ENCODE measurements around the gene IRGQ. TPM values are rescaled to one million over a fixed set of nuclear protein-coding genes. Genes with fewer than 3 reads are reported as not detected.

IRGQ gene
- total and polyA plus RNA-seq, 2 donors, result 5.9 to 26.2 TPM

GRCh38 chr19:43546581-43546980, 49.4 kb downstream of the IRGQ start:
- Histone ChIP-seq H3K4me3 (ENCODE audit: low read depth, low read length) (no peak overlapping the region), H3K36me3 (ENCODE audit: insufficient read depth) (peaks cover 11% of the 10 kb centered on the region), H3K4me1 (ENCODE audit: insufficient read depth) (no peaks in the 10 kb centered on the region), H3K27ac (ENCODE audit: low read depth) (no peak overlapping the region)
- no peak for DNase-seq (ENCODE audit: extremely low spot score)
- 98% methylated on average over 3 of the region's 3 CpGs for WGBS

DNA sequence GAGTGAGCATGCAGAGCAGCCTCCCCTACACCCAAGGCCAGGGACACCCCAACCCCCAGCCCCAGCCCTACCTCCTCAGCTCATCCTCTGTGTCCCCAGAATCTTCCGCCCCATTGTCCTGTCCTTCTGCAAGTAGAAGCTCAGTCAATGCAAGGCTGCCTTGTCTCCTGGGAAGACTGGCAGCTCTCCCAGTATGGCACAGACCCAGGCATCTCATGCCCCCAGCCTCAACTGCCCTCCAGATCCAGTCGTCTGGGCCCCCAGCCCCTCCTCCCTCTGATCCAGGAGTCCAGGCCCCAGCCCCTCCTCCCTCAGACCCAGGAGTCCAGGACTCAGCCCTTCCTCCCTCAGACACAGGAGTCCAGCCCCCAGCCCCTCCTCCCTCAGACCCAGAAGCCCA, 50.0 kb downstream of the IRGQ start:
- DNase-seq (ENCODE audit: extremely low spot score), result no peak
- H3K4me3 ChIP-seq (ENCODE audit: low read depth, low read length), result no peak overlapping the region
- peaks cover 11% of the 10 kb centered on the region for H3K36me3 ChIP-seq (ENCODE audit: insufficient read depth)
- no peak overlapping the region for H3K27ac ChIP-seq (ENCODE audit: low read depth)
- H3K4me1 ChIP-seq (ENCODE audit: insufficient read depth), result no peaks in the 10 kb centered on the region
- 69% methylated on average over 2 of the region's 2 CpGs for WGBS

GRCh38 chr19:43545276-43545675, 50.7 kb downstream of the IRGQ start:
- DNase-seq (ENCODE audit: extremely low spot score), result no peak
- Histone ChIP-seq H3K36me3 (ENCODE audit: insufficient read depth) (peaks cover 6% of the 10 kb centered on the region), H3K4me1 (ENCODE audit: insufficient read depth) (no peaks in the 10 kb centered on the region), H3K27ac (ENCODE audit: low read depth) (no peak overlapping the region), H3K4me3 (ENCODE audit: low read depth, low read length) (no peak overlapping the region)
- WGBS, result 93% methylated on average over 5 of the region's 5 CpGs

GRCh38 chr19:43544077-43544476, 51.9 kb downstream of the IRGQ start:
- H3K27ac ChIP-seq (ENCODE audit: low read depth), result no peak overlapping the region
- 96% methylated on average over 9 of the region's 9 CpGs for WGBS
- no peak overlapping the region for H3K4me3 ChIP-seq (ENCODE audit: low read depth, low read length)
- no peak for DNase-seq (ENCODE audit: extremely low spot score)
- H3K4me1 ChIP-seq (ENCODE audit: insufficient read depth), result no peaks in the 10 kb centered on the region
- H3K36me3 ChIP-seq (ENCODE audit: insufficient read depth), result peaks cover 6% of the 10 kb centered on the region

DNA sequence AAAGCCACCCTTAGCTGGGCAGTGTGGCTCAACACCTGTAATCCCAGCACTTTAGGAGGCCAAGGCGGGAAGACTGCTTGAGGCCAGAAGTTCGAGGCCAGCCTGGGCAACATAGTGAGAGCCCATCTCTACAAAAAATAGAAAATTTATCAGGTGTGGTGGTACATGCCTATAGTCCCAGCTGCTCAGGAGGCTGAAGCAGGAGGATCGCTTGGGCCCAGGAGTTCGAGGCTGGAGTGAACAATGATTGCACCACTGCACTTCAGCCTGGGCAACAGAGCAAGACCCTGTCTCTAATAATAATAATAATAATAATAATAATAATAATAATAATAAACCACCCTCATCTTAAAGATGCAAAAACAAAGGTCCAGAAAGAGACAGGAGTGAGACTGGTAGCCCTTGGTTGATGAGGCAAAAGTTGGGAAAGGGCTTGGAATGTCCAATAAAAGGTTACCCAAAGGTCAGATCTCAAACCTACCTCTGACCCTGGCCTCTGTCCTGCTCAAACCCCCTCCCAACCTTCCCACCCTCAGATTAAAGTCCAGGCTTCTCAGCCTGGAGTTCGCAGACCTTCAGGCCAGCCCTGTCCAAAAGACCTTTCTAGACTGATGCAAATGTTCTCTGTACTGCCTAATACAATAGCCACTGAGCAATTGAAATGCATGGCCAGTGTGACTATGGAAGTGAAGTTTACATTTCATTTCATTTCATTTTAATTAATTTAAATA, 53.8 kb downstream of the IRGQ start:
- Histone ChIP-seq H3K27ac (ENCODE audit: low read depth) (no peak overlapping the region), H3K4me1 (ENCODE audit: insufficient read depth) (no peaks in the 10 kb centered on the region), H3K4me3 (ENCODE audit: low read depth, low read length) (no peak overlapping the region), H3K36me3 (ENCODE audit: insufficient read depth) (peaks cover 6% of the 10 kb centered on the region)
- DNase-seq (ENCODE audit: extremely low spot score), result no peak
- 96% methylated on average over 5 of the region's 5 CpGs for WGBS

DNA sequence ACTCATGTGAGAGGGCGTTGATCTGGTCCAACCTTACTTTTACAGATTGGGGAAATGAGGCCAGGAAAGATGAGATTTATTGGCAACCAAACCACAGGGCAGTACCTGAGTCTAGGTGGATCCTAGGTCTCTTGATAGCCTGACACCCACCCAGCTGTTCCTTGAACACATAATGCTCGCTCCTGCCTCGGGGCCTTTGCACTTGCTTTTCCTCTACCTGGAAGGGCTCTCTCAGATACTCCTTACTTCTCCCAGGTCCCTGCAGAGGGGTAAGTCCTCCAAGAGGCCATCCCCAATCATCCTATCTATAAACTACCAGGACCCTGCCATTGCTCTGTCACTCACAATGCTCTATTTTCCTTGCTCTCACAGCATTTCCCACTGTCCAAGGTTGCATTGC, 55.6 kb downstream of the IRGQ start:
- H3K4me3 ChIP-seq (ENCODE audit: low read depth, low read length), result no peak overlapping the region
- H3K27ac ChIP-seq (ENCODE audit: low read depth), result no peak overlapping the region
- H3K4me1 ChIP-seq (ENCODE audit: insufficient read depth), result no peaks in the 10 kb centered on the region
- peaks cover 5% of the 10 kb centered on the region for H3K36me3 ChIP-seq (ENCODE audit: insufficient read depth)
- no peak for DNase-seq (ENCODE audit: extremely low spot score)
- WGBS, result 93% methylated on average over 3 of the region's 3 CpGs

DNA sequence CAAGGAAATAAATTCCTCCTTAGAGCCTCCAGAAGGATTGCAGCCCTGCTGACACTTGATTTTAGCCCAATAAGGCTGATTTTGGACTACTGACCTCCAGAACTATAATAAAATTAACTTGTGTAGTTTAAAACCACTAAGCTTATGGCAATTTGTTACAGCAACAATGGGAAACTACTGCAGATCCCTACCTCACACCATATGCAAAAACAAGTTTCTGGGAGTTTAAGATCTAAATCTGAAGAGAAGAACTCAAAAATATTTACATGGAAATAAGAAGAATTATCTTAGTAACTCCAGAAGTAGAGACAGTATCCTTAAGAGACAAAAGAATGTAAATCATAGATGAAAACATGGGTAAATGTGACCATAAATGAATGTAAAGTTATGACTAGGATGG, 57.0 kb downstream of the IRGQ start:
- DNase-seq (ENCODE audit: extremely low spot score), result no peak
- Histone ChIP-seq H3K27ac (ENCODE audit: low read depth) (no peak overlapping the region), H3K4me3 (ENCODE audit: low read depth, low read length) (no peak overlapping the region), H3K4me1 (ENCODE audit: insufficient read depth) (no peaks in the 10 kb centered on the region), H3K36me3 (ENCODE audit: insufficient read depth) (peaks cover 3% of the 10 kb centered on the region)

- DNase-seq (ENCODE audit: extremely low spot score), result no peak
- no peaks in the 10 kb centered on the region for H3K36me3 ChIP-seq (ENCODE audit: insufficient read depth)
- WGBS, result 45% methylated on average over 62 of the region's 62 CpGs
- H3K4me1 ChIP-seq (ENCODE audit: insufficient read depth), result no peaks in the 10 kb centered on the region
- no peak overlapping the region for H3K4me3 ChIP-seq (ENCODE audit: low read depth, low read length)
- no peak overlapping the region for H3K27ac ChIP-seq (ENCODE audit: low read depth)
These were observed 60.8 kb downstream of the IRGQ start for GRCh38 chr19:43534816-43535761.

Other genes starting within 250 kb of the IRGQ start
- gene CD177, start 242.4 kb downstream of the IRGQ start, total RNA-seq, result 3.0 TPM
- 0.22 TPM for gene CD177, start 242.4 kb downstream of the IRGQ start, polyA plus RNA-seq
- not detected for gene TEX101, start 181.2 kb downstream of the IRGQ start, total RNA-seq
- gene TEX101, start 181.2 kb downstream of the IRGQ start, polyA plus RNA-seq, result not detected
- 2.8 TPM for gene LYPD3, start 130.5 kb downstream of the IRGQ start, total RNA-seq
- gene LYPD3, start 130.5 kb downstream of the IRGQ start, polyA plus RNA-seq, result 7.7 TPM
- 10.7 TPM for gene PHLDB3, start 91.4 kb downstream of the IRGQ start, total RNA-seq
- 12.4 TPM for gene PHLDB3, start 91.4 kb downstream of the IRGQ start, polyA plus RNA-seq
- 27.6 TPM for gene ETHE1, start 68.9 kb downstream of the IRGQ start, total RNA-seq
- gene ETHE1, start 68.9 kb downstream of the IRGQ start, polyA plus RNA-seq, result 60.1 TPM
- gene ZNF575, start 62.9 kb downstream of the IRGQ start, total RNA-seq, result 0.42 TPM
- gene ZNF575, start 62.9 kb downstream of the IRGQ start, polyA plus RNA-seq, result 2.3 TPM
- gene XRCC1, start 20.6 kb downstream of the IRGQ start, total RNA-seq, result 8.7 TPM
- 25.4 TPM for gene XRCC1, start 20.6 kb downstream of the IRGQ start, polyA plus RNA-seq
- 11.4 TPM for gene PINLYP, start 20.3 kb downstream of the IRGQ start, total RNA-seq
- gene PINLYP, start 20.3 kb downstream of the IRGQ start, polyA plus RNA-seq, result 14.6 TPM
- gene ZNF576, start 461 bp upstream of the IRGQ start, total RNA-seq, result 5.1 TPM
- gene ZNF576, start 461 bp upstream of the IRGQ start, polyA plus RNA-seq, result 19.2 TPM
- not detected for gene SRRM5, start 16.0 kb upstream of the IRGQ start, total RNA-seq
- 0.23 TPM for gene SRRM5, start 16.0 kb upstream of the IRGQ start, polyA plus RNA-seq
- 27.4 TPM for gene ZNF428, start 23.5 kb upstream of the IRGQ start, total RNA-seq
- 51.5 TPM for gene ZNF428, start 23.5 kb upstream of the IRGQ start, polyA plus RNA-seq
- 8.7 TPM for gene CADM4, start 43.7 kb upstream of the IRGQ start, total RNA-seq
- gene CADM4, start 43.7 kb upstream of the IRGQ start, polyA plus RNA-seq, result 13.3 TPM
- 10.6 TPM for gene PLAUR, start 74.0 kb upstream of the IRGQ start, total RNA-seq
- 24.9 TPM for gene PLAUR, start 74.0 kb upstream of the IRGQ start, polyA plus RNA-seq
- gene IRGC, start 119.9 kb upstream of the IRGQ start, total RNA-seq, result not detected
- not detected for gene IRGC, start 119.9 kb upstream of the IRGQ start, polyA plus RNA-seq
- gene SMG9, start 158.8 kb upstream of the IRGQ start, total RNA-seq, result 12.5 TPM
- gene SMG9, start 158.8 kb upstream of the IRGQ start, polyA plus RNA-seq, result 29.6 TPM
- 4.3 TPM for gene KCNN4, start 184.8 kb upstream of the IRGQ start, total RNA-seq
- gene KCNN4, start 184.8 kb upstream of the IRGQ start, polyA plus RNA-seq, result 14.3 TPM
- gene LYPD5, start 206.3 kb upstream of the IRGQ start, total RNA-seq, result 0.58 TPM
- 1.3 TPM for gene LYPD5, start 206.3 kb upstream of the IRGQ start, polyA plus RNA-seq
- gene ZNF283, start 231.2 kb upstream of the IRGQ start, total RNA-seq, result 54.0 TPM
- gene ZNF283, start 231.2 kb upstream of the IRGQ start, polyA plus RNA-seq, result 3.1 TPM